Type B pancreatic cell (in vitro differentiated cells): ENCODE data around the gene MTCL3.

Experiments used
- DNase-seq: peaks from one replicate; pipeline ENCODE4 v3.0.0; 2021; ENCODE audit warnings: mixed read lengths; ENCODE audit not compliant: unreplicated experiment; ENCODE audit errors: extremely low spot score
- H3K27ac Mint-ChIP-seq: 2 replicates; pipeline ENCODE4 v1.8.0; 2021; ENCODE audit warnings: mild to moderate bottlenecking, mixed read lengths
- H3K27me3 Mint-ChIP-seq: 2 replicates; pipeline ENCODE4 v1.8.0; 2021; ENCODE audit warnings: mixed read lengths
- H3K36me3 Mint-ChIP-seq: 2 replicates; pipeline ENCODE4 v1.8.0; 2021; ENCODE audit warnings: mixed read lengths
- H3K4me1 Mint-ChIP-seq: one replicate; pipeline ENCODE4 v1.8.0; 2021; ENCODE audit warnings: mixed read lengths; ENCODE audit not compliant: unreplicated experiment
- H3K4me3 Mint-ChIP-seq: 2 replicates; pipeline ENCODE4 v1.8.0; 2021; ENCODE audit warnings: mild to moderate bottlenecking, mixed read lengths
- H3K9me3 Mint-ChIP-seq: 2 replicates; pipeline ENCODE4 v1.8.0; 2021; ENCODE audit warnings: mixed read lengths
- CTCF ChIP-seq: fragments of 200-600 bp; sonication (generic); conservative IDR thresholded peaks from 2 replicates; pipeline ENCODE4 v1.5.0; 2021; ENCODE audit warnings: antibody characterized with exemption, mild to moderate bottlenecking

Gene MTCL3

GRCh38 chr6:127515794-127516661 is 3.1 kb downstream of the MTCL3 start:
- Mint-ChIP-seq H3K36me3 (no peaks in the 10 kb centered on the region), H3K27me3 (peaks cover 71% of the 10 kb centered on the region), H3K4me3 (peak overlapping the region; percentile 87), H3K4me1 (peaks cover 25% of the 10 kb centered on the region), H3K27ac (no peak overlapping the region), H3K9me3 (no peaks in the 10 kb centered on the region)
- no peak for TF ChIP-seq CTCF
- peak; percentile 76 for DNase-seq

- Mint-ChIP-seq H3K4me1 (peaks cover 25% of the 10 kb centered on the region), H3K27me3 (peaks cover 74% of the 10 kb centered on the region), H3K36me3 (no peaks in the 10 kb centered on the region)
Measured at GRCh38 chr6:127515234-127515793, 3.8 kb downstream of the MTCL3 start.

GRCh38 chr6:127514773-127515227 is 4.3 kb downstream of the MTCL3 start:
- Mint-ChIP-seq H3K9me3 (no peaks in the 10 kb centered on the region), H3K27ac (peak overlapping the region; percentile 44), H3K4me1 (peaks cover 25% of the 10 kb centered on the region), H3K4me3 (peak overlapping the region; percentile 86), H3K27me3 (peaks cover 71% of the 10 kb centered on the region), H3K36me3 (no peaks in the 10 kb centered on the region)
- no peak for TF ChIP-seq CTCF
- DNase-seq = no peak

More at GRCh38 chr6:127515234-127515793, 3.8 kb downstream of the MTCL3 start:
- TF ChIP-seq CTCF = peak; percentile 25
- no peaks in the 10 kb centered on the region for H3K9me3 Mint-ChIP-seq
- H3K27ac Mint-ChIP-seq = peak overlapping the region; percentile 44
- no peak for DNase-seq
- H3K4me3 Mint-ChIP-seq = peak overlapping the region; percentile 86

GRCh38 chr6:127514179-127514772 is 4.9 kb downstream of the MTCL3 start:
- peak overlapping the region; percentile 86 for H3K4me3 Mint-ChIP-seq
- no peak for TF ChIP-seq CTCF
- peaks cover 22% of the 10 kb centered on the region for H3K4me1 Mint-ChIP-seq
- DNase-seq = no peak
- no peaks in the 10 kb centered on the region for H3K36me3 Mint-ChIP-seq
- no peaks in the 10 kb centered on the region for H3K9me3 Mint-ChIP-seq
- H3K27ac Mint-ChIP-seq = no peak overlapping the region
- H3K27me3 Mint-ChIP-seq = peaks cover 67% of the 10 kb centered on the region

GRCh38 chr6:127513425-127513824 is 5.7 kb downstream of the MTCL3 start:
- no peaks in the 10 kb centered on the region for H3K36me3 Mint-ChIP-seq
- peaks cover 16% of the 10 kb centered on the region for H3K4me1 Mint-ChIP-seq
- TF ChIP-seq CTCF = no peak
- H3K27ac Mint-ChIP-seq = no peak overlapping the region
- peaks cover 62% of the 10 kb centered on the region for H3K27me3 Mint-ChIP-seq
- DNase-seq = no peak
- no peak overlapping the region for H3K4me3 Mint-ChIP-seq
- H3K9me3 Mint-ChIP-seq = no peaks in the 10 kb centered on the region
